Fibroblast of lung (primary cell): Measurements from ENCODE around the gene IL1A. TPM values are rescaled to one million over a fixed set of nuclear protein-coding genes. Genes with fewer than 3 reads are reported as not detected.

Experiments used
- DNase-seq, 2 donors: peaks; one replicate each; pipeline versions ENCODE4 v3.0.0 to v3.0.0-alpha.2; 2010; ENCODE audit warnings: low read depth in 2 of 2
- H2AFZ ChIP-seq: 2 replicates; pipeline ENCODE4 v1.5.1; 2012; ENCODE audit warnings: low read length, control low read depth, inconsistent platforms
- H3K27ac ChIP-seq: 2 replicates; pipeline ENCODE4 v1.5.1; 2011; ENCODE audit warnings: low read length, control low read depth; ENCODE audit not compliant: insufficient read depth
- H3K27me3 ChIP-seq: 2 replicates; pipeline ENCODE4 v1.5.1; 2011; ENCODE audit warnings: mild to moderate bottlenecking, low read length; ENCODE audit not compliant: control insufficient read depth, insufficient read depth
- H3K36me3 ChIP-seq: 2 replicates; pipeline ENCODE4 v1.5.1; 2011; ENCODE audit warnings: low read length; ENCODE audit not compliant: control insufficient read depth, insufficient read depth
- H3K4me1 ChIP-seq: 2 replicates; pipeline ENCODE4 v1.5.1; 2011; ENCODE audit warnings: low read length; ENCODE audit not compliant: control insufficient read depth, insufficient read depth; ENCODE audit errors: extremely low read depth
- H3K4me2 ChIP-seq: 2 replicates; pipeline ENCODE4 v1.5.1; 2011; ENCODE audit warnings: low read length, control low read depth; ENCODE audit not compliant: insufficient read depth; ENCODE audit errors: extremely low read depth
- H3K4me3 ChIP-seq, 4 experiments: fragments of 200-600 bp in 1 of 4; sonication (generic) in 1 of 4; replicated peaks in 1 of 4; 2 replicates each; pipeline ENCODE4 v1.5.1; 2011 to 2016; ENCODE audit warnings: low read length in 4 of 4, low read depth in 3 of 4, mild to moderate bottlenecking in 3 of 4, control low read depth in 2 of 4, inconsistent platforms in 1 of 4, mixed read lengths in 1 of 4; ENCODE audit not compliant: insufficient read depth in 1 of 4; ENCODE audit errors: control extremely low read depth in 1 of 4
- H3K79me2 ChIP-seq: 2 replicates; pipeline ENCODE4 v1.5.1; 2012; ENCODE audit warnings: mild to moderate bottlenecking, low read length, inconsistent platforms; ENCODE audit not compliant: control insufficient read depth, insufficient read depth
- H3K9ac ChIP-seq: 2 replicates; pipeline ENCODE4 v1.5.1; 2011; ENCODE audit warnings: mild to moderate bottlenecking, low read length, control low read depth; ENCODE audit not compliant: insufficient read depth
- H3K9me3 ChIP-seq: 2 replicates; pipeline ENCODE4 v1.5.1; 2012; ENCODE audit warnings: low read depth, low read length; ENCODE audit not compliant: control insufficient read depth, insufficient read depth
- H4K20me1 ChIP-seq: 2 replicates; pipeline ENCODE4 v1.5.1; 2011; ENCODE audit warnings: low read length; ENCODE audit not compliant: control insufficient read depth, insufficient read depth; ENCODE audit errors: extremely low read depth
- CTCF ChIP-seq, 2 donors: IDR thresholded peaks in 1 of 2; conservative IDR thresholded peaks in 1 of 2; 1 replicate in 1 of 2; 2 replicates in 1 of 2; pipeline ENCODE4 v1.5.1; 2011 to 2012; ENCODE audit warnings: low read length in 2 of 2, control low read depth in 1 of 2, inconsistent platforms in 1 of 2, low read depth in 1 of 2, mild to moderate bottlenecking in 1 of 2
- EZH2 ChIP-seq: IDR thresholded peaks from 2 replicates; pipeline ENCODE4 v1.5.1; 2012; ENCODE audit warnings: low read length, control low read depth, mild to moderate bottlenecking; ENCODE audit errors: missing control alignments
- polyA plus RNA-seq, 2 donors: library from polyadenylated mRNA; depleted of rRNA in 1 of 2; stranded (reverse) in 1 of 2; unstranded in 1 of 2; fragments of >200 nt; gene quantifications; 2 replicates each; pipeline ENCODE4 v1.2.1, GENCODE V29; 2011 to 2012; ENCODE audit warnings: missing spikeins in 1 of 2
- total RNA-seq: library from RNA; depleted of rRNA; stranded (reverse); fragments of >200 nt; gene quantifications from 2 replicates; pipeline ENCODE4 v1.2.1, GENCODE V29; 2014

The IL1A gene
- total and polyA plus RNA-seq, 2 donors (not counting 1 experiment from before 2014, with no cell fraction given), result 0.07 to 0.17 TPM

- no peak overlapping the region for H3K4me3 ChIP-seq
- H2AFZ ChIP-seq, result no peak overlapping the region
- no peaks in the 10 kb centered on the region for H3K36me3 ChIP-seq
- H3K4me1 ChIP-seq, result peaks cover 5% of the 10 kb centered on the region
- no peak overlapping the region for H3K4me2 ChIP-seq
- no peaks in the 10 kb centered on the region for H3K27me3 ChIP-seq
- TF ChIP-seq EZH2 (no peak), CTCF (conservative IDR thresholded peaks at IDR 0.05 in 1 of 2, IDR thresholded peaks at IDR 0.05 in 1 of 2; ENCODE audit: low read depth in 1 of 2, low read length in 2 of 2) (no peak)
- no peaks in the 10 kb centered on the region for H4K20me1 ChIP-seq
- H3K9ac ChIP-seq, result no peak overlapping the region
- no peaks in the 10 kb centered on the region for H3K9me3 ChIP-seq
- no peak overlapping the region for H3K27ac ChIP-seq
- no peaks in the 10 kb centered on the region for H3K79me2 ChIP-seq
- no peak for DNase-seq
These were observed 27.1 kb upstream of the IL1A start for GRCh38 chr2:112811276-112811831.

DNA sequence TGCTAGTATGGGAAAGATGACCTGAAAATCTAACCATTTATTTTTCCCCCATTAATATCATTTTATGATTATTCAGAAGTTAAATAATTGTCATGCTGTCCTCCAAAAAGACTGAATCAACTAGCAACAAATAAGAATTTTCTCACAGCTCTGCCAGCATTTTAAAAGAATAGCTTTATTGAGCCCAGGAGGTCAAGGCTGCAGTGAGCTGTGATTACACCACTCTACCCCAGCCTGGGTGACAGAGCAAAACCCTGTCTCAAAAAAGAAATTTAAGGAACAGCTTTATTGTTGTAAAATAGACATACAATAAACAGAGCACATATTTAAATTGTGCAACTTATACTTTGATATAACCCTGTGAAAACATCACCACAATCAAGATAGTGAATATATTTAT is 24.8 kb upstream of the IL1A start:
- no peaks in the 10 kb centered on the region for H3K79me2 ChIP-seq
- H3K36me3 ChIP-seq, result no peaks in the 10 kb centered on the region
- H3K9me3 ChIP-seq, result no peaks in the 10 kb centered on the region
- no peaks in the 10 kb centered on the region for H3K27me3 ChIP-seq
- H2AFZ ChIP-seq, result no peak overlapping the region
- no peak for DNase-seq
- H3K27ac ChIP-seq, result no peak overlapping the region
- H3K9ac ChIP-seq, result no peak overlapping the region
- H4K20me1 ChIP-seq, result no peaks in the 10 kb centered on the region
- no peak overlapping the region for H3K4me2 ChIP-seq
- TF ChIP-seq CTCF (conservative IDR thresholded peaks at IDR 0.05 in 1 of 2, IDR thresholded peaks at IDR 0.05 in 1 of 2; ENCODE audit: low read depth in 1 of 2, low read length in 2 of 2), result no peak
- TF ChIP-seq EZH2, result no peak
- H3K4me1 ChIP-seq, result peaks cover 5% of the 10 kb centered on the region
- H3K4me3 ChIP-seq, result no peak overlapping the region

GRCh38 chr2:112807233-112807807 is 23.0 kb upstream of the IL1A start:
- Histone ChIP-seq H3K27ac (no peak overlapping the region), H3K4me3 (no peak overlapping the region), H3K36me3 (no peaks in the 10 kb centered on the region), H3K9ac (no peak overlapping the region), H3K27me3 (no peaks in the 10 kb centered on the region), H3K79me2 (no peaks in the 10 kb centered on the region), H3K9me3 (no peaks in the 10 kb centered on the region), H4K20me1 (no peaks in the 10 kb centered on the region), H3K4me2 (no peak overlapping the region), H2AFZ (no peak overlapping the region), H3K4me1 (no peaks in the 10 kb centered on the region)
- DNase-seq, result no peak
- TF ChIP-seq CTCF (conservative IDR thresholded peaks at IDR 0.05 in 1 of 2, IDR thresholded peaks at IDR 0.05 in 1 of 2; ENCODE audit: low read depth in 1 of 2, low read length in 2 of 2) (no peak), EZH2 (no peak)
